RPMI7951 (cell line): Measurements from ENCODE around the gene RPP30. TPM values are rescaled to one million over a fixed set of nuclear protein-coding genes. Genes with fewer than 3 reads are reported as not detected.

Experiments used
- DNase-seq: peaks from one replicate; pipeline ENCODE4 v3.0.0-alpha.2; 2012; ENCODE audit warnings: low read depth
- total RNA-seq: library from RNA; depleted of rRNA; stranded (reverse); fragments of >200 nt; shearing (Covaris generic); gene quantifications from 2 replicates; pipeline ENCODE4 v1.2.3, GENCODE V29; 2014; rRNA removed

RPP30 gene
- total RNA-seq, 1 experiment from 2014 or later, result 97.6 TPM

GRCh38 chr10:90944749-90945148 is 73.0 kb downstream of the RPP30 start:
- no peak for DNase-seq

GRCh38 chr10:90945491-90946070 is 73.8 kb downstream of the RPP30 start:
- no peak for DNase-seq

GRCh38 chr10:90947030-90947960 is 75.5 kb downstream of the RPP30 start:
- DNase-seq, result no peak

Other genes starting within 250 kb of the RPP30 start
- 6.8 and 7.3 TPM in 2 replicates for gene HTR7, start 13.9 kb upstream of the RPP30 start, total RNA-seq
- gene ANKRD1, start 49.1 kb downstream of the RPP30 start, total RNA-seq, result 0.29 and 0.36 TPM in 2 replicates